Pancreas (tissue), 10 donors: Measurements from ENCODE around the gene HHATL. TPM values are rescaled to one million over a fixed set of nuclear protein-coding genes. Genes with fewer than 3 reads are reported as not detected.

Experiments used
- ATAC-seq, 4 donors: fragments of 200-7000 bp; cut with Tn5 transposase; one replicate each; pipeline versions ENCODE4 v1.8.0 to v1.9.1; 2020; ENCODE audit warnings: mild to moderate bottlenecking in 4 of 4, moderate library complexity in 4 of 4
- DNase-seq, 6 donors: peaks; one replicate each; pipeline ENCODE4 v3.0.0-alpha.2; 2020
- FAIRE-seq: peaks from 2 replicates; lab custom pipeline; 2012; peaks lifted over from hg19 to GRCh38; lab: Jason Lieb, UNC
- H3K27ac ChIP-seq, 4 donors: fragments of 200-600 bp; sonication (generic); 1 replicate in 3 of 4; 2 replicates in 1 of 4; pipeline versions ENCODE4 v1.5.0 to v1.8.0; 2020
- H3K27me3 ChIP-seq, 4 donors: fragments of 200-600 bp; one replicate each; pipeline ENCODE4 v1.8.0; 2021
- H3K36me3 ChIP-seq, 3 donors: fragments of 200-600 bp; sonication (generic) in 1 of 3; one replicate each; pipeline versions ENCODE4 v1.5.0 to v1.8.0; 2020 to 2021
- H3K4me1 ChIP-seq, 3 donors: fragments of 200-600 bp; one replicate each; pipeline ENCODE4 v1.8.0; 2021
- H3K4me3 ChIP-seq, 4 donors: fragments of 200-600 bp; sonication (generic) in 2 of 4; one replicate each; pipeline versions ENCODE4 v1.5.0 to v1.8.0; 2020 to 2021
- H3K9me3 ChIP-seq, 4 donors: fragments of 200-600 bp; one replicate each; pipeline ENCODE4 v1.8.0; 2021
- CTCF ChIP-seq, 4 donors: fragments of 200-600 bp; sonication (generic) in 3 of 4; IDR thresholded peaks; one replicate each; pipeline versions ENCODE4 v1.5.0 to v1.8.0; 2021; ENCODE audit warnings: antibody characterized with exemption in 4 of 4
- WGBS, 2 donors: extraction: QIAGEN DNeasy Blood & Tissue Kit; methylation state at CpG; one replicate each; pipeline ENCODE4 v1.1.7; 2013; 5-methylcytosine and 5-hydroxymethylcytosine counted together
- intact Hi-C, 3 donors: fragments of 100-400 bp; cut with DNase I; formaldehyde crosslinking; loops; one replicate each; pipeline versions ENCODE4 v1.11.1 to v1.14.2; 2022
- polyA plus RNA-seq, 2 donors: library from polyadenylated mRNA; stranded (reverse); fragments of 200-250 nt; gene quantifications; one replicate each; pipeline ENCODE4 v1.2.3, GENCODE V29; 2013
- total RNA-seq, 6 donors: library from RNA; stranded (reverse); fragmentation: NEBNext Ultra II Directional in 4 of 6; extraction: Animal tissue kit (Norgen Biotek cat#: 25700) in 4 of 6; gene quantifications; one replicate each; pipeline versions ENCODE4 v1.2.1 to v1.2.4, GENCODE V29; 2021 to 2023
- donor health status: healthy with polysubstance abuse.
- donor health status: DM: no; HTN: no; CAD: no; lungs with moderate emphysema.
- donor health status: DM: no; HTN: no; CAD: no.
- donor health status: control.
- donor health status: control.
- donor health status: Bipolar disorder and iron deficiency.
- donor health status: DM: yes; HTN: yes; CAD: no.
- donor health status: DM: no; HTN: no; CAD: no.
- donor health status: DM: no; HTN: no; CAD: no.
- donor health status: DM: yes; HTN: yes; CAD: no.

Gene HHATL
- total and polyA plus RNA-seq, 8 donors: 0.42 to 17.8 (median 2.4) TPM; not detected in 1

- Histone ChIP-seq H3K4me1 (peaks cover 0 to 12% (median 6%) of the 10 kb centered on the region in 3 donors), H3K27ac (peak overlapping the region in 2 of 4 donors; percentile 40 to 58), H3K4me3 (no peak overlapping the region), H3K9me3 (no peaks in the 10 kb centered on the region), H3K36me3 (no peaks in the 10 kb centered on the region), H3K27me3 (no peaks in the 10 kb centered on the region)
- FAIRE-seq (no peak), DNase-seq (peak in 3 of 6 donors; percentile 24 to 53 (median 32)), ATAC-seq (peak in 1 of 4 donors; percentile 16)
- intact Hi-C loops: loop anchor here in 1 of 3 donors (10.0 kb wide), 1 partner anchor 164 kb away; the partner anchor contains the start of gene SEC22C
- WGBS, 2 donors: 66 to 72% methylated on average over 10 of the region's 10 CpGs
- TF ChIP-seq CTCF (IDR thresholded peaks at IDR 0.05): no peak
These were observed 46.6 kb upstream of the HHATL start for GRCh38 chr3:42749025-42749752.

- WGBS, 2 donors: 77 to 78% methylated on average over 6 of the region's 6 CpGs
- H3K27ac ChIP-seq: peak overlapping the region in 2 of 4 donors; percentile 25 to 58
- no peak for TF ChIP-seq CTCF (IDR thresholded peaks at IDR 0.05)
- H3K36me3 ChIP-seq: no peaks in the 10 kb centered on the region
- intact Hi-C loops: loop anchor here in 1 of 3 donors (10.0 kb wide), 1 partner anchor 163 kb away; the partner anchor contains the start of gene SEC22C
- no peak overlapping the region for H3K4me3 ChIP-seq
- H3K4me1 ChIP-seq: peaks cover 0 to 12% (median 6%) of the 10 kb centered on the region in 3 donors
- DNase-seq (peak in 1 of 6 donors; percentile 5), FAIRE-seq (no peak), ATAC-seq (no peak)
- H3K27me3 ChIP-seq: no peaks in the 10 kb centered on the region
- no peaks in the 10 kb centered on the region for H3K9me3 ChIP-seq
These were observed 45.0 kb upstream of the HHATL start for GRCh38 chr3:42747581-42747980.

DNA sequence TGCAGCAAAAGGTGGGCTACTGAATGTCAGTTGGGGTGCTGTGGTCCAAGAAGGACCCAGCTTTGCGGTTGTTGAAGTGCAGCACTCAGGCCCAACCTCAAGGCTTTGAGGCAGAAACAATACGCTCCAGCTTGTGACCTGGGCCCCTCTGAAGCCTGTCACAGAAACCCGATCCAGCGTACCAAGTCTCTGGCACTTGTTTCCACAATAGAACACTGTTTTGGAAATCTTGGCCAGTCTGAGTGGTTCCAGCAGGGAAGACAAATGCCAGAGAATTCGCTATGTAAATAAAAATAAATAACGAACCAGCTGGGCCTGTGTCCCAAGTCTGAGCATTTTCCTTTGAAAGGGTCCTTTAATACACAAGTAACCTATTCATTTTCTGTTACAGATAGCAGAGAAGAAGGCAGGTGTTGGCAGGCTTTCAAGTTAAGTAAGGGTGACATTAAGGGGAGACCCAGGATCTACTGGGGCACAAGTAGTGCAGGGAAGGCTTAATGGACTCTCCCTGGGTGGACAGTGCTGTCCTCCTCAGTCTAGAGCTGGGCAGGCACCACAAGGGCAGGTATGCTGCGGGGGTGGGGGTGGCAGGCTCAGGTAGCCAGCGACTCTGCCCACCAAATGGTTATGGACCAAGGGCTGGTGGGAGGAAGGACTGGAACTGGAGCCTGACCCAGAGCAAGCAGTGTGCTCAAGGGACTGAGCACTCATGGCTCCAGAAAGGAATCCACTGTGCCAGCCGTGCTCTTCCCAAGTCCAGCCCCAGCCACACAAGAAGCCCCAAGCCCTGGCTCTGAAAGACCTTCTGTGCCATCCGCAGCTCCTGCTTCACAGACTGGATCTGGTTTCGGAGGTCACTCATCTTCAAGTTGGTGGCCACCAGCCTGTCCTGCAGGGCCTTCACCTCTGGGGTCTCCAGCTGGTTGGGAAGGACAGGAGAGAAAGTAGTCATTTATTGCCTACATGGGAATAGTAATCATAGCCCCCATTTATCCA is 44.2 kb upstream of the HHATL start:
- no peak for TF ChIP-seq CTCF (IDR thresholded peaks at IDR 0.05)
- Histone ChIP-seq H3K36me3 (no peaks in the 10 kb centered on the region), H3K9me3 (no peaks in the 10 kb centered on the region), H3K27me3 (no peaks in the 10 kb centered on the region), H3K4me3 (no peak overlapping the region), H3K27ac (peak overlapping the region; percentile 25 to 63 (median 61)), H3K4me1 (peaks cover 0 to 12% (median 6%) of the 10 kb centered on the region in 3 donors)
- FAIRE-seq: no peak
- peak in 3 of 6 donors; percentile 34 to 49 (median 38) for DNase-seq
- ATAC-seq: peak; percentile 21 to 69 (median 61)
- intact Hi-C loops: loop anchor here in 1 of 3 donors (10.0 kb wide), 1 partner anchor 162 kb away; the partner anchor contains the start of gene SEC22C
- 52 to 56% methylated on average over 11 of the region's 11 CpGs for WGBS, 2 donors

GRCh38 chr3:42745776-42746454 is 43.3 kb upstream of the HHATL start:
- no peaks in the 10 kb centered on the region for H3K36me3 ChIP-seq
- ATAC-seq (peak in 3 of 4 donors; percentile 19 to 34 (median 29)), DNase-seq (peak in 1 of 6 donors; percentile 37), FAIRE-seq (no peak)
- intact Hi-C loops: loop anchor here in 1 of 3 donors (10.0 kb wide), 1 partner anchor 161 kb away; the partner anchor contains the start of gene SEC22C
- TF ChIP-seq CTCF (IDR thresholded peaks at IDR 0.05): no peak
- peak overlapping the region; percentile 25 to 63 (median 61) for H3K27ac ChIP-seq
- peaks cover 0 to 12% (median 6%) of the 10 kb centered on the region in 3 donors for H3K4me1 ChIP-seq
- WGBS, 2 donors: 57 to 65% methylated on average over 8 of the region's 8 CpGs
- no peaks in the 10 kb centered on the region for H3K9me3 ChIP-seq
- no peak overlapping the region for H3K4me3 ChIP-seq
- H3K27me3 ChIP-seq: no peaks in the 10 kb centered on the region
